Suprapubic skin (tissue), 4 donors: ENCODE measurements around the gene OTUD5. TPM values are rescaled to one million over a fixed set of nuclear protein-coding genes. Genes with fewer than 3 reads are reported as not detected.

Experiments used
- DNase-seq, 2 donors: peaks; one replicate each; pipeline ENCODE4 v3.0.0-alpha.2; 2019; ENCODE audit warnings: low spot score in 2 of 2
- H3K27ac ChIP-seq: fragments of 200-600 bp; sonication (generic); one replicate; pipeline ENCODE4 v1.5.1; 2019
- H3K27me3 ChIP-seq: fragments of 200-600 bp; sonication (generic); one replicate; pipeline ENCODE4 v1.5.1; 2019
- H3K36me3 ChIP-seq: fragments of 200-600 bp; sonication (generic); one replicate; pipeline ENCODE4 v1.5.1; 2019
- H3K4me1 ChIP-seq: fragments of 200-600 bp; sonication (generic); one replicate; pipeline ENCODE4 v1.5.1; 2019
- H3K4me3 ChIP-seq: fragments of 200-600 bp; sonication (generic); one replicate; pipeline ENCODE4 v1.5.1; 2019; ENCODE audit warnings: mild to moderate bottlenecking
- H3K9me3 ChIP-seq: fragments of 200-600 bp; sonication (generic); one replicate; pipeline ENCODE4 v1.5.1; 2019
- EP300 ChIP-seq: sonication (generic); formaldehyde crosslinking; IDR thresholded peaks from one replicate; pipeline ENCODE4 v1.6.1; 2017; ENCODE audit warnings: antibody characterized with exemption
- POLR2A ChIP-seq, 2 donors: fragments of 450-650 bp; IDR thresholded peaks; one replicate each; pipeline ENCODE4 v1.6.1; 2017; ENCODE audit warnings: antibody characterized with exemption in 2 of 2, mild to moderate bottlenecking in 2 of 2, moderate library complexity in 2 of 2
- POLR2AphosphoS5 ChIP-seq, 3 donors: sonication (generic); formaldehyde crosslinking; IDR thresholded peaks; one replicate each; pipeline ENCODE4 v1.6.1; 2017; ENCODE audit warnings: antibody characterized with exemption in 3 of 3
- WGBS: methylation state at CpG from one replicate; pipeline ENCODE4 v1.1.5; 2018; 5-methylcytosine and 5-hydroxymethylcytosine counted together
- total RNA-seq, 4 donors: library from RNA; depleted of rRNA; stranded (reverse); fragments of >200 nt; gene quantifications; one replicate each; pipeline ENCODE4 v1.1.0, GENCODE V29; 2016
- TF ChIP-seq, protein P1 (sequence below), 2 donors: fragments of 200-600 bp in 1 of 2; fragments of 450-650 bp in 1 of 2; sonication (generic) in 1 of 2; IDR thresholded peaks; one replicate each; pipeline ENCODE4 v1.5.1; 2016 to 2019; ENCODE audit warnings: antibody characterized with exemption in 2 of 2, mild to moderate bottlenecking in 1 of 2, moderate library complexity in 1 of 2

OTUD5 gene
- total RNA-seq, 4 donors from 2014 or later, result 32.3 to 50.1 (median 46.2) TPM

DNA sequence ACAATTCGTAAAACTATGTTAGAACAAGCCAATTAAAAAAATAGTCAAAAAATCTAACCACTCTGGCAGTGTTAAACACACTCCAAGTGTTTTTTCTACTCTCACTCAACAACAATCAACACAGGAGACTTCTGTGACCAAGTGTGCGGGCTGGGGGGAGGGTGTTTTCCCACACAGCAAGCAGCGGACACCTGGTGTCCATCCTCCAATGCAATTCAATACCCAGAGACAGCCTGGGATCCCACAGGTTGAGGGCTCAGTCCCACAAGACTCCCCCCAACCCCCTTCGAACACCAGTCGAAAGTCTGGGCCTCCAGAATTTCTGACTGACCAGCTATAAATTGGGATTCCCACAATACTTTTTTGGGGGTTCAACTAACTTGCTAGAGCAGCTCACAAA, 30.3 kb downstream of the OTUD5 start:
- H3K36me3 ChIP-seq, result peaks cover 37% of the 10 kb centered on the region
- 73% methylated on average over 5 of the region's 5 CpGs for WGBS
- no peak for DNase-seq
- no peaks in the 10 kb centered on the region for H3K9me3 ChIP-seq
- no peak for TF ChIP-seq POLR2A (IDR thresholded peaks at IDR 0.05)
- no peak for TF ChIP-seq EP300
- no peak for TF ChIP-seq POLR2AphosphoS5 (IDR thresholded peaks at IDR 0.05)
- TF ChIP-seq, protein P1, sequence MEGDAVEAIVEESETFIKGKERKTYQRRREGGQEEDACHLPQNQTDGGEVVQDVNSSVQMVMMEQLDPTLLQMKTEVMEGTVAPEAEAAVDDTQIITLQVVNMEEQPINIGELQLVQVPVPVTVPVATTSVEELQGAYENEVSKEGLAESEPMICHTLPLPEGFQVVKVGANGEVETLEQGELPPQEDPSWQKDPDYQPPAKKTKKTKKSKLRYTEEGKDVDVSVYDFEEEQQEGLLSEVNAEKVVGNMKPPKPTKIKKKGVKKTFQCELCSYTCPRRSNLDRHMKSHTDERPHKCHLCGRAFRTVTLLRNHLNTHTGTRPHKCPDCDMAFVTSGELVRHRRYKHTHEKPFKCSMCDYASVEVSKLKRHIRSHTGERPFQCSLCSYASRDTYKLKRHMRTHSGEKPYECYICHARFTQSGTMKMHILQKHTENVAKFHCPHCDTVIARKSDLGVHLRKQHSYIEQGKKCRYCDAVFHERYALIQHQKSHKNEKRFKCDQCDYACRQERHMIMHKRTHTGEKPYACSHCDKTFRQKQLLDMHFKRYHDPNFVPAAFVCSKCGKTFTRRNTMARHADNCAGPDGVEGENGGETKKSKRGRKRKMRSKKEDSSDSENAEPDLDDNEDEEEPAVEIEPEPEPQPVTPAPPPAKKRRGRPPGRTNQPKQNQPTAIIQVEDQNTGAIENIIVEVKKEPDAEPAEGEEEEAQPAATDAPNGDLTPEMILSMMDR (IDR thresholded peaks at IDR 0.05), result no peak
- H3K27ac ChIP-seq, result no peak overlapping the region
- H3K4me1 ChIP-seq, result no peaks in the 10 kb centered on the region
- H3K27me3 ChIP-seq, result no peaks in the 10 kb centered on the region
- H3K4me3 ChIP-seq, result no peak overlapping the region

DNA sequence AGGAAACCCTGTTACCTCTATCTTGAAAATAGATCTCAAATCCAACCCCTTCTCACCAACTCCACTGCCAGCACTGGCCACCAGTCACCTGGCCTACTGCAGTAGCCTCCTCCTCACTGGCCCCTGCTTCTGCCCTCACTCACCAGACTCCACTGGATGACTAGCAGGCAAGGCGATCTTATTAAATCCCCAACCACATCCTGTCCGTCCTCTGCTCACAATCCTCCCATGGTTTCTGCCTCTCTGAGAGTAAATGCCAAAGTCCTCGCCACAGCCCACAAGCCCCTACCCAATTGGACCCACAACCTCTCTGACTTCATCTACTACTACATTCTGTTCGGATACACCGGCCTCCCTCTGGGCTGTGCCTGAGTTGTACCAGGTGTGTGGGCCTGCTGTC, 33.1 kb downstream of the OTUD5 start:
- H3K9me3 ChIP-seq, result no peaks in the 10 kb centered on the region
- no peaks in the 10 kb centered on the region for H3K27me3 ChIP-seq
- H3K4me1 ChIP-seq, result peaks cover 8% of the 10 kb centered on the region
- peaks cover 27% of the 10 kb centered on the region for H3K36me3 ChIP-seq
- DNase-seq, result no peak
- WGBS, result 88% methylated on average over 5 of the region's 5 CpGs
- TF ChIP-seq POLR2AphosphoS5 (IDR thresholded peaks at IDR 0.05) (no peak), EP300 (no peak), POLR2A (IDR thresholded peaks at IDR 0.05) (no peak)
- TF ChIP-seq, protein P1 (IDR thresholded peaks at IDR 0.05), result no peak
- no peak overlapping the region for H3K27ac ChIP-seq
- H3K4me3 ChIP-seq, result no peak overlapping the region

DNA sequence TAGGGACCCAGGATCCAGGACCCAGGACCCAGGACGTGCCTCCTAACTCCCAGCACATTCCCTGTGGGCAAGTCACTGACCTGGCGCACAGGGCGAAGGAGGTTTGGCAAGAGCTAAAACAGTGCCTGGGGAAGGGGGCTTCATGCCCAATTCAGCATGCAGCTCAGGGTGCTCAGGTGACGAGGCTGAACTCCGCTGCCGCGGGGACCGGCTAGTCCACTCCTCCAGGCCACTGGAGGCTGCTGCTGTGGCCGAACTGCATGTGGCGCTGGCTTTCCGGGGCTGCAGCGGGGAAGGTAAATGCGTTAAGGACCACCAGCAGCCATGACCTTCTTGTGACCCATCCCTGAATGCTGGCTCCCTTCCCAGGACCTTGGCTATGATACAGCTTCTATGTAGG, 33.6 kb downstream of the OTUD5 start:
- Histone ChIP-seq H3K27ac (no peak overlapping the region), H3K36me3 (peaks cover 26% of the 10 kb centered on the region)
- 95% methylated on average over 4 of the region's 13 CpGs for WGBS

DNA sequence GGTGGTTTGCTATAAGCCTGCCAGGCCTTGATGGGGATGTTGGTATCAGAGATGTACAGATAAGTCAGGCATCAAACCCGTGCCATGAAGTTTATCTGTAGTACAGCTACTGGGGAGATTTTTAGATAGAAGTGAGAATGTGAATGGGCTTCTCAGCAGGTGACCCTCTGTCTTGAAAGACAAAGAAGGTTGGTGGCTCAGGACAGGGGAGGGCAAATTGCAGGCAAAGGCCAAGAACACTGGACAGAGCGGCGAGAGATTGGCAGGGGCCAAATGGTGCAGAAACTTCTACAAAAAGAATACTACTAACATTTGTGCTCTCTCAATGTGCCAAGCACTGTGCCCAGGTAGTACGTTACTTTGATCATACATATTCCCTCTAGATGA, 36.7 kb downstream of the OTUD5 start:
- no peak overlapping the region for H3K27ac ChIP-seq
- no peak for DNase-seq
- peaks cover 26% of the 10 kb centered on the region for H3K36me3 ChIP-seq
- no peak overlapping the region for H3K4me3 ChIP-seq
- TF ChIP-seq POLR2AphosphoS5 (IDR thresholded peaks at IDR 0.05) (no peak), POLR2A (IDR thresholded peaks at IDR 0.05) (no peak), EP300 (no peak)
- TF ChIP-seq, protein P1 (IDR thresholded peaks at IDR 0.05), result no peak
- WGBS, result 73% methylated on average over 4 of the region's 4 CpGs
- H3K9me3 ChIP-seq, result no peaks in the 10 kb centered on the region
- no peaks in the 10 kb centered on the region for H3K27me3 ChIP-seq
- H3K4me1 ChIP-seq, result peaks cover 28% of the 10 kb centered on the region

More for the DNA sequence above, 33.6 kb downstream of the OTUD5 start:
- no peaks in the 10 kb centered on the region for H3K27me3 ChIP-seq
- DNase-seq, result no peak
- no peak overlapping the region for H3K4me3 ChIP-seq
- no peaks in the 10 kb centered on the region for H3K9me3 ChIP-seq
- peaks cover 9% of the 10 kb centered on the region for H3K4me1 ChIP-seq
- TF ChIP-seq, protein P1 (IDR thresholded peaks at IDR 0.05), result no peak
- TF ChIP-seq POLR2A (IDR thresholded peaks at IDR 0.05) (no peak), POLR2AphosphoS5 (IDR thresholded peaks at IDR 0.05) (no peak), EP300 (no peak)

DNA sequence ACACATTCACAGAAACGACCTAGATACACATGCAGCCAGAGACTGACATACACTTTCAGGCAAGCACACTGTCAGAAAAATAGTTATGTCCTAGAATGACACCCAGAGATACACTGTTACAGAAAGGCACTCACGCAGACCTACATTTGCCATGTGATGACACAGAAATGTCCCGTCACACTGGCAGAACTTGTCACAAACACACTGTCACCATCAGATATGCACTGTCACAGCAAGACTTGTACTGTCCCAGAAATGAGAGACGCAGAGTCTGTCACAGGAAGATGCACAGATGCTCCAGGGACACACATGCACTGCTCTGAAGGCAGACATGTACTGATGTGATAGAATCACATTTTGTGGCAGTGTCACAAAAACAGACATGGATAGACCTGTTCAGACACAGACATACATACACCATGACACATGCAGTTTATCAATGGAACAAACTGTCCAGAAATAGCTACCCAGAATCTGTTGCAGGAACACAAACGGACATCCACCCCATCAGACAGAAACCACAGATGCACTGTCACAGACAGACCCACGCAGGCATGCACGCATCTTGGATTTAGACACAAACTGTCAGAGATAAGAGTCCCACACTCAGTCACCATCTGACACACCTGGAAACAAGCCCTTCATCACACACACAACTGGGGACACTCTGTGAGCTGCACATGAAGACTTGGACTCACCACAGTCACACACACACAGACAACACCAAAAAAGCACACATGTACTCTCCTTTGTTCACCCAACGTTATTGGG, 37.3 kb downstream of the OTUD5 start:
- Histone ChIP-seq H3K27me3 (no peaks in the 10 kb centered on the region), H3K4me1 (peaks cover 28% of the 10 kb centered on the region), H3K27ac (peak overlapping the region; percentile 81), H3K4me3 (peak overlapping the region; percentile 66), H3K9me3 (no peaks in the 10 kb centered on the region), H3K36me3 (peaks cover 24% of the 10 kb centered on the region)
- no peak for TF ChIP-seq POLR2A (IDR thresholded peaks at IDR 0.05)
- TF ChIP-seq, protein P1 (IDR thresholded peaks at IDR 0.05), result no peak
- TF ChIP-seq EP300, result no peak
- no peak for TF ChIP-seq POLR2AphosphoS5 (IDR thresholded peaks at IDR 0.05)
- no peak for DNase-seq
- WGBS, result 34% methylated on average over 7 of the region's 8 CpGs
